GF-D8 (cell line): ENCODE measurements around the gene KDELR3.
"Not testable (repeated sequence)": the region's sequence is repeated elsewhere in the genome, so short reads cannot be mapped to it uniquely, and the experiment has no call there.

Experiments
- DNase-seq: peaks from one replicate; lab custom pipeline; 2025; lab: John Stamatoyannopoulos, UW

Gene KDELR3

DNA sequence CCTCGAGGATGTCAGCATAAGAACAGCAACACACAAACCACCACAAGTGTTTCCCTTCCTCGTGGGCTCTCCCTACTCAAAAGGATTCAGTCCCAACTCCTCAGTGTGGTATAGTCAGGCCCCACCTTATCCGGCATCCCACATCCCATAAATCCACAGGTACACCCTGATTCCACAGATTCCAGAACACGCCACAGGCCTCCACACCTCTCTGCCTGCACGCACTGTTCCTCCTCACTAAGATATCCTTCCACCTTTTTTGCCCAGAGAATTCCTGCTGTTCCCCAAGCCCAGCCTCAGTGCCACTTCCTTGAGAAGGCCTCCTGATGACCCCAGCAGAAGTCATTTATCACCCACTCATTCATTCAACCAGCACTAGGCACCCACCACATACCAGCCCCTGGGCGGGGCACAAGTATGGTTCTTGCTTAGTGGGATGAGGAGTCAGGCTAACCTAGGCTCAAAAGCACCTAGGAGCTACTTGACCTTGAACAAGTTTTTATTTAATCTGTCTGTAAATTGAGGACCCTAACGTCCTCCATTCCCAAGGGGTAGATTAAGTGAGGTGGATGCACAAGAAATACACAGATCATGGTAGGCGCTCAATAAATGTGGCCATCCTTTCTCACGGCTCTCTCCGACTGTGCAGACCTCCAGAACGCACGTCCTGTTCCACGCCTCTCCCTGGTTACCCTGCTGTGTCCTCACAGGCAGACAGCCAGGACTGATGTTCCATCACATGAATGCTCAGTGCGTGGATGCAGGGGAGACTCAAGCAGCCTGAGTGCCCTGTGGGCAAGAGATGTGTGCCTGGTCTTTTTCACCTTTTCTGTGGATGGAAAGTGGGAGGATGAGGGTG is 10.8 kb upstream of the KDELR3 start:
- no peak for DNase-seq

DNA sequence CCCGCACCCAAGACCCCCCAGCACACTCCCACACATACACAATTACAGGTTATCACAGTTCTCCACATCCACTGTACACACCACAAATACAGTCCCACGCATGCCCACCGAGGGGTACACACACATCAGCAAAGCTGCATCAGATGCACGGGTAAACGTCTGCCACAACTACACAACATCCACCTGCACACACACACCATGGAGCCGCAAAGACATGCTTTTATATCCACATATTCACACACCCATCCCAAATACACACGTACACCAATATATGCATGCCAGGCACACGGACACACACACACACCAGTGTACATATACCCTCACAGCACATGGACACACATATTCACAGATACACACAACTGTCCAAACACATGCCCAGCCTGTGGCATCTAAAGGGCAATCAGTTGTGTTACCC is 7.5 kb upstream of the KDELR3 start:
- DNase-seq = no peak

DNA sequence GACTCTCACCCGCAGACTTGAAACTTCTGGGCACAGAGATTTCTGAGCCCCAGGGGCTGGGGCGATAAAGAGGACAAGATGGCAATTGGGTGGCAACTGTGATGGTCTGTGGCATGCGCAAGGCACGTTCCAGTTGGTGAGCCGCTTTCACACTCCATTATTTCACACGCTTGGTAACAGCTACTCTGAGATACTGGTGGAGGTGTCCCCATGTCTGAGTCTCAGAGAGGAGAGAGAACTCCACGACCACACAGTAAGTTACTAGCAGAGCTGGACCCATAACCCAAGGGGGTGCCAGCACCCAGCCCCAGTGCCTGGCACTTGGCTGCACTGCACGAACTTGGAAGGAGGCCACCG is 6.9 kb upstream of the KDELR3 start:
- no peak for DNase-seq

- peak; percentile 16 for DNase-seq
Observed at GRCh38 chr22:38461414-38462081, 6.3 kb upstream of the KDELR3 start.

DNA sequence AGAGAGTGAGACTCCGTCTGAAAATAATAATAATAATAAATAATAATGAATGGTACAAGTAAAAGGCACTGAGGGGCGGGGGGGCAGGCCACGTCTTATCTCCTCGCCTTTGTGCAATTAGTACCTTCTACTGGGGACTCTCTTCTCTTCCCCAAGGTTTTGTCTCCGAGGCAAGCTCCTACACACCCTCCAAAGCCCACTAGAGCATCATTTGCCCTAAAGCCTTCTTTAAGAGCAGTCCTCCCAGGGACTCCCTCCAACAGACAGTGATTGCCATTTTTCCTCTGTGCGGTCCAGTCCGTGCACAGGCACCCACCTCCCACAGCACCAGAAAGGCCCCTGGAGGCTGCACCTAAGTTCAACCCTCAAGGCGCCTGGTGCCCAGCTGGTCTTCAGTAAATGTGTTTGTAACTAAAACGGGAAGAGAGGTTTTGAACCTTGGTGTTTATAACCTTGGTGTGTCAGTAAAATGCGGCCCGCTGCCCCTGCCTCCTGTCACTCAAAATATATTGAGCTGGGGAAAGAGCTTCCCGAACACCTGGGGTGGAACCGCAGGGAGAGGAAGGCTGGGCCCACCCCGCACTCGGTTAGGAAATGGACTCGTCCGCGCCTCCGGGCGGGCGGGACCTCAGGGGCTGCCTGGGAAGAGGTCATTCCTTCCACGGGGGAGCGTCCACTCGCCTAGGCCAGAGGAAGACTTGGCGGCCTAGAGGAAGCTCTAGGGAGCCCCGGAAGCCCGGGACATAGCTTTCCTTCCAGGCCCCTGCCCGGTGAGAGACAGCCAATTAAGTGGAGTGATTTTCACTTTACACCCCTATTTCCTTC is 4.7 kb upstream of the KDELR3 start:
- no peak for DNase-seq

DNA sequence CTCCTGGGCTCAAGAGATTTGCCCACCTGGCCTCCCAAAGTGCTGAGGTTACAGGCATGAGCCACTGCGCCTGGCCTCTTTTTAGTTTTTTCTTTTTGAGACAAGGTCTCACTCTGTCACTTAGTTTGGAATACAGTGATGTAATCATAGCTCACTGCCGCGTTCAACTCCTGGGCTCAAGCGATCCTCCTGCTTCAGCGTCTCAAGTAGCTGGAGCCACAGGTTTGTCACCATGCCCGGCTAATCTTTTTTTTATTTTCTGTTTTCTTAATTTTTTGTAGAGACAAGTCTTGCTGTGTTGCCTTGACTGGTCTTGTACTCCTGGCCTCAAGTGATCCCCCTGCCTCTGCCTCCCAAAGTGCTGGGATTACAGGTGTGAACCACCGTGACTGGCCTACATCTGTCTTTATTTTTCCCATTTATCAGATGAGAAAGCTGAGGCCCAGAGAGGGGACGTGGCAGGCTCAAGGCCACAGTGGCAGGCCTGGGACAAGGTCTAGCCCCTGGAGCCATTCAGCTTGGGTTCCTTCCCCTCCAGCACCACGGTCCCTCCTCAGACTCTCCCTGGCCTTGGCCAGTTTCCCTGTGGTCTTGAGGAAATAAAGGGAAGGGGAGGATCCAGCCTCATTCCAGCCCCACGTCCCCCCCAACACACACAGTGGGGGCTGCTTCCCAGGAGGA is 2.8 kb upstream of the KDELR3 start:
- DNase-seq = no peak

DNA sequence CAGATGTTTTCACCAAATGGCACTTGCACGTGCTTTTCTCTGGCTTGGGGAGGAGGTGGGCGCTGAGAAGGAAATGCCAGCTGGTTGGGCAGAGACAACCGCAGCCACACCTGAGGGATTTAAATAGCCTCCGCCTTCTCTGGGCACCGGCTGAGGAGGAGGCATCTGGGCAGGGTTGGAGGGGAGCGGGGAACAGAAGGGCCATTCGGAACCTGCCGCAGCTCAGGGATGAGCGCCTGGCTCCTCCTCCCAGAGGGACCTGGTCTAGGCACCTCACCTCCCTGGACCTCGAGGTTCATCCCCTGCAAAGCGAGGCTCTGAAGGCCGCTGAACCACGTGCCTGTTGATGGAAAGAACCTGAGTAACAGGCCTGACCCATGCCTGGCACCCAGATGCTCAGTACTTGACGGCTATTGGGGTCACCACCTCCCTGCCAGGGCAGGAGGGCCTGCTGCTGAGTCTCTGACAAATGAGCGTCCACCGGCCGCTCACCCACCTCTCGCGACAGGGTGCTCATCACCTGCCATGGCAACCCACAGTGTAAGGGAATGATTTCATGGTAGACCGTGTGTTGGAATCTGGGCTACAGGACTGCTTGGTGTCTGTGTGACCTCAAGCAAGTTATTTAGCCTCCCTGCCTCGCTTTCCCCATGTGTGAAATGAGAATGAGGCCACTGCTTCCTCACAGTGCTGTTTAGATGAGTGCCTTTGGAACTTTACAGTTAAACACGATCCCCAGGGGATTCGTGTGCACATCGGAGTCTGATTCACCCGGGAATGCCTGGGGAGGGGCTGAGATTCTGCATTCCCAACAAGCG is 2.0 kb upstream of the KDELR3 start:
- DNase-seq = no peak

GRCh38 chr22:38467438-38467903 is 425 bp upstream of the KDELR3 start:
- DNase-seq = no peak

- DNase-seq = no peak
Observed at GRCh38 chr22:38468443-38469305, 778 bp downstream of the KDELR3 start.

GRCh38 chr22:38469306-38469781 is 1.4 kb downstream of the KDELR3 start:
- DNase-seq = no peak

- DNase-seq = not testable (repeated sequence)
Observed at GRCh38 chr22:38470179-38470578, 2.3 kb downstream of the KDELR3 start.

DNA sequence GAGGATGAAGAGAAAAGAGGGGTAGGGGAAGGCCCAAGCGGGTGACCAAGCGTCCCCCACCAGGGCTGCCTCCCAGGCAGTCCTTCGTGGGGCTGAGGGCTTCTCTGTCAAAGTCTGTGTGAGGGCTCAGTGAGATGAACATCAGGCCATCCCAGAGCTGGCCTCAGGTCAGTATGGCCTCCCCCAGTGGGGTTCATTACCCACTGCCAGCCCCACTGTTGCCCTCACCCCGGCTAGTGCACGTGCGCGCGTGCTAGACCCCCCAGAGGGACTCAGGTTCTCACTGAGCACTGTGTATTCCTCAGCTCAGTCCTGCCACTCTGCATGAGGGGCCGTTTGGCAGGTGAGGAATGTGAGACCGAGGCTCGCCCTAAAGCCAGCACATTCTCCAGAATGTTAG is 3.3 kb downstream of the KDELR3 start:
- DNase-seq = no peak

DNA sequence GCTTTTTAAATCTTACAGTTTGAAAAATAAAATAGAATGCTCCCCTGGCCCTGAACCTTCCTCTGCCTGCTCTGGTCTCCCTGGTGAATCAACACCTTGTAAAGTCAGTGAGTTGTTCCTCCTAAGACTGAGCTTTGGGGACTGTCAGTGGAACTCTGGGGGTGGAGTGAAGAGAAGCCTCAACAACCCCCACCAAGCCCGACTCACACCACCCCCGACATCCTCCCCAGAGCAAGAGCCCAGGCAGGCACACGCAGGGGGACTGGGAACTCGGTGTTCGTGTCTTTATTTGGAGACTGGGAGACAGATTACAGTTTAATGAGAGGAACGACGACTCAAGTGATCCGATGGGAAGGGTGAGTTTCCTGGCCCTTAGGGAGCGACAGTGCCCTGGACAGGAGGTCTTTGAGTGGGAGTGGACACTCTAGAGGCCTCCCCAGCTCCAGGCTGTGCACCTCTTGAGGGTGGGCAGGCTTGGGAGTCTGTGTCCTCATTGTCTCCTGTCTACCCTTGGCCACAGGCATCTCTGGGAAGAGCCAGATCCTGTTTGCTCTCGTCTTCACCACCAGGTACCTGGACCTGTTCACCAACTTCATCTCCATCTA is 6.2 kb downstream of the KDELR3 start:
- DNase-seq = no peak

GRCh38 chr22:38477585-38477984 is 9.7 kb downstream of the KDELR3 start:
- DNase-seq = no peak

DNA sequence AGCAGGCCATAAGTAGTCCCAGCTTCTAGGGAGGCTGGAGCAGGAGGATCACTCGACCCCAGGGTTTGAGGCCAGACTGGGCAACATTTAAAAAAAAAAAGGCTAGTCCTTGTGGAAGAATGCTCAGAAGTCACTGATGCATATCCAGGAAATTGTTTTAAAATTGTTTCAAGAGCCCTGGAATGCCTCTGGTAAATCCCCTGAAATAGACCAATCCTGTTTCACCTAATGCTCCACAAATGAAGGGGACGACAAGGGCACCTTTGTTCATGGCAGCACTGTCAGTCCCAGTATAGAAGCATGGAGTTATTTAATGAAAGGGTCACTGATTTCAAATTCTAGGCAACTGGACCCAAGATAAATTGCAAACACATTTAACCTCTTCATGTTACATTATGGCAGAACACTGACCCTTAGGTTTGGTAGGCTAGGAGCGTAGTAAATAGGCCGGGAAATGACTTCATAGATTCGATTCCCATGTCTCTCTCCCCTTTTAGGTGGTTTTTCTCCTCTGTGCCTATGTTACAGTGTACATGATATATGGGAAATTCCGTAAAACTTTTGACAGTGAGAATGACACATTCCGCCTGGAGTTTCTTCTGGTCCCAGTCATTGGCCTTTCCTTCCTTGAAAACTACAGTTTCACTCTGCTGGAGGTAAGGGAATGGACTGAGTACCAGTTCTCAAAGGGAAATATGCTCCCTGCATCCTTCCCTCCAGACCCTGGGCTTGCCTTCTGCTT is 11.4 kb downstream of the KDELR3 start:
- DNase-seq = no peak

DNA sequence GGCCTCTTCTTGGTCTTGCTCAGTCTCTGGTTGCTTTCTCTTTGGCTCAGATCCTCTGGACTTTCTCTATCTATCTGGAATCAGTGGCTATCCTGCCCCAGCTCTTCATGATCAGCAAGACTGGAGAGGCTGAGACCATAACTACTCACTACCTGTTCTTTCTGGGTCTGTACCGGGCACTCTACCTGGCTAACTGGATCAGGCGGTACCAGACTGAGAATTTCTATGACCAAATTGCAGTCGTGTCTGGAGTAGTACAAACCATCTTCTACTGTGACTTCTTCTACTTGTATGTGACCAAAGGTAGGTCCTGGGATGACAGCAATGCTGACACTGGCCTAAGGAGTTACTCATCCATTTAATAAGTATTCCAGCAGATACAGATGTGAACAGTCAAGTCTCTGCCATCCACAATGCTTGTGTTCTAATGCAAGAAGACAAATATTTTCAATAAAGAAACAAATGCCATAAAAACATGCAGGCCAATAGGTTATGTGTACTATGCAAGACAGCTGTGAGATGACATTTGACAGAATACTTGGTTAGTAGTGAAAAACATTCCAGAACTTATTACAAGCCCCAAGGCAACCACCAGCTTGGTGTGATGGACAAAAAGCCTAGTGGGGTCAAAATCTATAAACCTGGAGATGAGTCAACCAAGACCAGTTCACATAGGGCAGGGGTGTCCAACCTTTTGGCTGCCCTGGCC is 13.4 kb downstream of the KDELR3 start:
- no peak for DNase-seq

DNA sequence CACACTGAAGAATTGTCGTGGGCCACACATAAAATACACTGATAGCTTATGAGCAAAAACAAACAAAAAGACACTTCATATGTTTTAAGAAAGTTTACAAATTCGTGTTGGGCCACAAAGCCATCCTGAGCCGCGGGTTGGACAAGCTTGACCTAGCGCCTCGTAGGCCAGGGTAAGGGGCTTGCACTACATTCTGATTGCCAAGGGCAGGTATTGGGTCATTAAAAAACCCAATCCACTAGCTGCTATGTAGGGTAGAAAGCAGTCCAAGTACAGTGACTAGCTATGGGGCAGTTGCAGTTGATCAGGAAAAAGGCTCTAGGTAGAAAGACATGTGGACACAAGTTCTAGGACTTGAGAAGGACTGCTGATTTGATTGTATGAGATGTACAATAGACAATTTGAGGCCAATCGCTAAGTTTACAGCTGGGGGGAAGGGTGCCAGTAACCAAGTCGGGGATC is 14.0 kb downstream of the KDELR3 start:
- no peak for DNase-seq

GRCh38 chr22:38482662-38483308 is 14.9 kb downstream of the KDELR3 start:
- DNase-seq = no peak
